22Rv1 (cell line): Measurements from ENCODE around the gene NUTM1.

Experiments
- H3K27ac ChIP-seq: fragments of 450-650 bp; 2 replicates; pipeline ENCODE4 v1.5.1; 2017
- ZFX ChIP-seq: fragments of 450-650 bp; IDR thresholded peaks from 2 replicates; pipeline ENCODE4 v1.6.1; 2017; ENCODE audit warnings: antibody characterized with exemption, borderline replicate concordance
- TF ChIP-seq, protein P1 (sequence below): fragments of 450-650 bp; IDR thresholded peaks from 2 replicates; pipeline ENCODE4 v1.5.1; 2017; ENCODE audit warnings: mild to moderate bottlenecking

Gene NUTM1

DNA sequence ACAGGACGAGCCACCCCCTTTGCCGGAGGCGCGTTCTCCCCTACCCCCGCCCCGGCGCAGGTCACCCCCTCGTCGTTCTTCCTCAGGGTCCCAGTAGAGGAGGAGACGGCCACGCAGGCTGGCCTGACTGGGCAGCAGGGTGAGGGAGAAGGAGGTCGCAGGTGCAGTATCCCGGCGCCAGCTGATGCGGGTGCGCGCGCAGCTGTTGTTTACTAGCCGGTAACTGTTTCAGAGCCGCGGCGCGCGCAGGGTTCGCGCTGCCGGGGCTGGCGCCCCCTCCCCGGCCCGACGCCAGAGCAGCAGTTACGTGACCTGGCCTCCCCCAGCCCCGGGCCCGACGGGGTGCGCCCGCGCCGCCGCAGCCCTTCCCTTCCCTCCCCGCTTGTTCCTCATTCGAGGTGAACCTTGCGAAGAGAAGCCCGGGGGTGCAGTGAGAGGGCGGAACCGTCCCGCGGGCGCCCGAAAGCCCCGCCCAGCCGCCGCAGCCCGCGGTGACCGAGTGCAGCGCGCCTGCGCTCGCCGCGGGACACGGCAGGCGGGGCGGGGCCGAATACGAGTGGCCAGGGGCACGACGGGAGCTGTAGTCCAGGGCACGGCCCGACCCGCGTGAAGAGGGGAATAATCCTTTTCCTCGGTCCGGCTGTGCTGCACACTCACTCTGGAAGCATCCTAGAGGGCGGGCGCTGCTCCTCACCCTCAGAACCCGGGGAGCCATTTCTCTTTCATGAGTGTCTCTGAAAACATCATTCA is 5.4 kb upstream of the NUTM1 start, which contains the start of gene SLC12A6:
SLC12A6 (minus strand) TSS at position 225 of the 750 bp plus-strand sequence. CDS start 1,101 bp downstream, outside the sequence.
- H3K27ac ChIP-seq, result peak within 1 kb of the TSS; percentile 56
- TF ChIP-seq ZFX, result no peak
- TF ChIP-seq, protein P1, sequence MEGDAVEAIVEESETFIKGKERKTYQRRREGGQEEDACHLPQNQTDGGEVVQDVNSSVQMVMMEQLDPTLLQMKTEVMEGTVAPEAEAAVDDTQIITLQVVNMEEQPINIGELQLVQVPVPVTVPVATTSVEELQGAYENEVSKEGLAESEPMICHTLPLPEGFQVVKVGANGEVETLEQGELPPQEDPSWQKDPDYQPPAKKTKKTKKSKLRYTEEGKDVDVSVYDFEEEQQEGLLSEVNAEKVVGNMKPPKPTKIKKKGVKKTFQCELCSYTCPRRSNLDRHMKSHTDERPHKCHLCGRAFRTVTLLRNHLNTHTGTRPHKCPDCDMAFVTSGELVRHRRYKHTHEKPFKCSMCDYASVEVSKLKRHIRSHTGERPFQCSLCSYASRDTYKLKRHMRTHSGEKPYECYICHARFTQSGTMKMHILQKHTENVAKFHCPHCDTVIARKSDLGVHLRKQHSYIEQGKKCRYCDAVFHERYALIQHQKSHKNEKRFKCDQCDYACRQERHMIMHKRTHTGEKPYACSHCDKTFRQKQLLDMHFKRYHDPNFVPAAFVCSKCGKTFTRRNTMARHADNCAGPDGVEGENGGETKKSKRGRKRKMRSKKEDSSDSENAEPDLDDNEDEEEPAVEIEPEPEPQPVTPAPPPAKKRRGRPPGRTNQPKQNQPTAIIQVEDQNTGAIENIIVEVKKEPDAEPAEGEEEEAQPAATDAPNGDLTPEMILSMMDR, result no peak

DNA sequence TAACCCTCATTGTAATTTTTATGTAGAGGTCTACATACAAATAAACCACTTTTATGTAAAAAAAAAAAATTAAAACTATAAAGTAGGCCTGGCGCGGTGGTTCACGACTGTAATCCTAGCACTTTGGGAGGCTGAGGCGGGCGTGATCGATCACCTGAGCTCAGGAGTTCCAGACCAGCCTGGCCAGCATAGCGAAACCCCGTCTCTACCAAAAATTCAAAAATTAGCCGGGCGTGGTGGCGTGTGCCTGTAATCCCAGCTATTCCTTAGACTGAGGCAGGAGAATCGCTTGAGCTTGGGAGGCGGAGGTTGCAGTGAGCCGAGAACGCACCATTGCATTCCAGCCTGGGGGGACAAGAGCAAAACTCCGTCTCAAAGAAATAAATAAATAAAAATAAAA is 4.8 kb upstream of the NUTM1 start:
- H3K27ac ChIP-seq, result no peak overlapping the region
- no peak for TF ChIP-seq ZFX
- TF ChIP-seq, protein P1, result no peak

DNA sequence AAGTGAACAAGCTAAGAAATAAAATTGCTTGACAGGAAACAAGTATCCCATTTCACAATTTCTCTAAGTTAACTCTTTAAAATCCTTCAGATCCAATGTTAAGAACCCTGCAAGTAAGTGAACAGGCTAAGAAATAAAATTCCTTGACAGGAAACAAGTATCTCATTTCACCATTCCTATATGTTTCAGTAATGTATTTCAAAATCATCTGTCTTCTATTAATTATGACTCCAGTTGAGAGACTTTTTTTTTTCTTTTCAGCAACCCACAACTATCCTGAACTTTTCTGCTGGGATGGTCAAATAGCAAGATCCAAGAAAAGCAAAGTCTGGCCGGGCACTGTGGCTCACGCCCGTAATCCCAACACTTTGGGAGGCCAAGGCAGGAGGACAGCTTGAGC is 3.2 kb upstream of the NUTM1 start:
- no peak overlapping the region for H3K27ac ChIP-seq
- no peak for TF ChIP-seq ZFX
- TF ChIP-seq, protein P1, result no peak

DNA sequence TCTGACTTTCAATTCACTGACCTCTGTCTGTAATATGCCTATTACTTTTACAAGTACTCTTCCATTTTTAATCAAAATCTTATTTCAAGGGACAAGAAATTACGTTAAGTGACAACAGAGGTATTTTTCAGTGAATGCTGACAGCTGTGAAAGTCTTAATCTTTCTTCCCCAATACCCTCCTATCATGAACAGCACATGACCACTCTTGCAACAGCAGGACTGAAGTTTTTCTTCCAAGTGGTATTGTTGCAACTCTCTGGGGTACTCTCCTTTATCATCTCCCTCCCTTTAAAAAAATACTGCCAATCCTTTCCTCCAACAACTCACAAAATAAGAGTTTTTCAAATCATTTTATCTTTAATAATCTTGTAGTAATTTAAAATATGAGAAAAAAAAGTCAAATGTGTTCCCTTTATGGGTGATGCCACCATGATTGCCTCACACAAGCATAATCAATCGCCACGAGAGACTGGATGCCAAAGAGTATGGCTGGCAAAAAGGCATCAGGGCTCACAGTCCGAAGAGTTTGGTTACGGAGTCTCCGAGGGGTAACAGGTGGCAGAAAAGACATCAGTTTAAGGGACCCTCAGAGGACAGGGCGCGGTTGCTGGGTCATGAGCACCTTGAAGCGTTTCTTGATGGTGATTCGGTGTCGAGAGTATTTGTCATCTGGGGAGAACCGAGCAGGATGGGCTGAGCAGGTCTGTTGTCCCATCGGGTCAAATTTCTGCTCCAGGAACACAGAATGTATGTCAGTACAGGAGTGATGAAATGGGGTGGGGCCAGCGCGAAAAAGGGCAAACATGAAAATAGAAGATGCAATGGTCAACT is 1.5 kb upstream of the NUTM1 start:
- TF ChIP-seq, protein P1, result no peak
- TF ChIP-seq ZFX, result no peak
- peak overlapping the region; percentile 92 for H3K27ac ChIP-seq

DNA sequence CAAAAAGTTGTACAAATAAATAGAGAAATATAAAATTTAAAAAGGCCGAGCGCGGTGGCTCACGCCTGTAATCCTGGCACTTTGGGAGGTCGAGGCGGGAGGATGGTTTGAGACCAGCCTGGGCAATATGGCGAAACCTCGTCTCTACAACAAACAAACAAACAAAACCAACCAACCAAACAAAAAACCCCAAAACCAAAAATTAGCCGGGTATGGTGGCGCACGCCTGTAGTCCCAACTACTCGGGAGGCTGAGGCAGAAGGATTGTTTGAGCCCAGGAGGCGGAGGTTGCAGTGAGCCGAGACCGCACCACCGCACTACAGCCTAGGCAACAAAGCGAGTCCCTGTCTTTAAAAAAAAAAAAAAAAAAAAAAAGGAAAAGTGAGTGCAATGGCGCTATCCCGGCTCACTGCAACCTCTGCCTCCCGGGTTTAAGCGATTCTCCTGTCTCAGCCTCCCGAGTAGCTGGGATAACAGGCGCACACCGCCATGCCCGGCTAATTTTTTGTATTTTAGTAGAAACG is 840 bp upstream of the NUTM1 start:
- peak overlapping the region; percentile 92 for H3K27ac ChIP-seq

DNA sequence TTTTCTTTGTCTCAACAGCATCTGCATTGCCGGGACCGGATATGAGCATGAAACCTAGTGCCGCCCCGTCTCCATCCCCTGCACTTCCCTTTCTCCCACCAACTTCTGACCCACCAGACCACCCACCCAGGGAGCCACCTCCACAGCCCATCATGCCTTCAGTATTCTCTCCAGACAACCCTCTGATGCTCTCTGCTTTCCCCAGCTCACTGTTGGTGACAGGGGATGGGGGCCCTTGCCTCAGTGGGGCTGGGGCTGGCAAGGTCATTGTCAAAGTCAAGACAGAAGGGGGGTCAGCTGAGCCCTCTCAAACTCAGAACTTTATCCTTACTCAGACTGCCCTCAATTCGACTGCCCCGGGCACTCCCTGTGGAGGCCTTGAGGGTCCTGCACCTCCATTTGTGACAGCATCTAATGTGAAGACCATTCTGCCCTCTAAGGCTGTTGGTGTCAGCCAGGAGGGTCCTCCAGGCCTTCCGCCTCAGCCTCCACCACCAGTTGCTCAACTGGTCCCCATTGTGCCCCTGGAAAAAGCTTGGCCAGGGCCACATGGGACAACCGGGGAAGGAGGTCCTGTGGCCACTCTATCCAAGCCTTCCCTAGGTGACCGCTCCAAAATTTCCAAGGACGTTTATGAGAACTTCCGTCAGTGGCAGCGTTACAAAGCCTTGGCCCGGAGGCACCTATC is 5.0 kb downstream of the NUTM1 start:
- no peak overlapping the region for H3K27ac ChIP-seq
- no peak for TF ChIP-seq ZFX
- TF ChIP-seq, protein P1, result no peak

DNA sequence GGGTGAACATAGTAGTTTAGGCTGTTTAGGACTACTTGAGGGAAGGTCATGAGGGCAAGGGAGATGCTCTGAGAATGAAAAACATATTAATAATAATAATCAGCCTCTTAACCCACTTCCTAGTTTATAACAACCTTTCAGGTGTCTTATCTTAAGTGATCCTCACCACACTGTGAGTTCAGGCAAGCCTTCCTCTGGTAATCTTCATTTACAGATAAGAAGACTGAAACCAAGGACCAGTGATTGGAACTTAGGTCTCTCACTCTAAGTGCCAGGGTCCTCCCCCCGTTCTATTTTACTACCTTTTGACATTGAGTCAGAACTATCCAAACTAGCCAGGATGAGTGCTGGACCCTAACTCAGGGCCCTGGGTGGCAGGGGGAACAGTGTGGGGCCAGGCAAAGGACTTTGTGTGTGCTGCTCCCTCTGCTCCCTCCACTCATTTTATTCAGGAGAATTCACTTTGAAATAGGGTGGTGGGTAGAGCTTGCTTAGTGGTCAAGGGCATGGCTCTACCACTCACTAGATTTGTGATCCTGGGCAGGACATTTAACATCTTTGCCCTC is 5.7 kb downstream of the NUTM1 start:
- TF ChIP-seq, protein P1, result no peak
- no peak for TF ChIP-seq ZFX
- H3K27ac ChIP-seq, result no peak overlapping the region
